ENCODE measurements around the gene NIPBL.
"Not testable (repeated sequence)": the region's sequence is repeated elsewhere in the genome, so short reads cannot be mapped to it uniquely, and the experiment has no call there.

DNA sequence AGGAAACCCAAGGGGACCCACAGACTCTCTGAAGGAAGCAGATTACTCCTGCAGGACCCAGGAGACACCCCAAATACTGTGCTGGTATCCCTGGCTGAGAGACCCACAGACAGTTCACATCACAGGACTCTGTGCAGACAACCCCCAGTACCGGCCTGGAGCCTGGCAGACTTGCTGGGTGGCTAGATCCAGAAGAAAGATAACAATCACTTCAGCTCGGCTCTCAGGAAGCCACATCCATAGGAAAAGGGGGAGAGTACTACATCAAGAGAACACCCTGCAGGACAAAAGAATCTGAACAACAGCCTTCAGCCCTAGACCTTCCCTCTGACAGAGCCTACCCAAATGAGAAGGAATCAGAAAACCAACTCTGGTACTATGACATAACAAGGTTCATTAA lies 206.4 kb downstream of the NIPBL start:
- TF ChIP-seq, protein P1, sequence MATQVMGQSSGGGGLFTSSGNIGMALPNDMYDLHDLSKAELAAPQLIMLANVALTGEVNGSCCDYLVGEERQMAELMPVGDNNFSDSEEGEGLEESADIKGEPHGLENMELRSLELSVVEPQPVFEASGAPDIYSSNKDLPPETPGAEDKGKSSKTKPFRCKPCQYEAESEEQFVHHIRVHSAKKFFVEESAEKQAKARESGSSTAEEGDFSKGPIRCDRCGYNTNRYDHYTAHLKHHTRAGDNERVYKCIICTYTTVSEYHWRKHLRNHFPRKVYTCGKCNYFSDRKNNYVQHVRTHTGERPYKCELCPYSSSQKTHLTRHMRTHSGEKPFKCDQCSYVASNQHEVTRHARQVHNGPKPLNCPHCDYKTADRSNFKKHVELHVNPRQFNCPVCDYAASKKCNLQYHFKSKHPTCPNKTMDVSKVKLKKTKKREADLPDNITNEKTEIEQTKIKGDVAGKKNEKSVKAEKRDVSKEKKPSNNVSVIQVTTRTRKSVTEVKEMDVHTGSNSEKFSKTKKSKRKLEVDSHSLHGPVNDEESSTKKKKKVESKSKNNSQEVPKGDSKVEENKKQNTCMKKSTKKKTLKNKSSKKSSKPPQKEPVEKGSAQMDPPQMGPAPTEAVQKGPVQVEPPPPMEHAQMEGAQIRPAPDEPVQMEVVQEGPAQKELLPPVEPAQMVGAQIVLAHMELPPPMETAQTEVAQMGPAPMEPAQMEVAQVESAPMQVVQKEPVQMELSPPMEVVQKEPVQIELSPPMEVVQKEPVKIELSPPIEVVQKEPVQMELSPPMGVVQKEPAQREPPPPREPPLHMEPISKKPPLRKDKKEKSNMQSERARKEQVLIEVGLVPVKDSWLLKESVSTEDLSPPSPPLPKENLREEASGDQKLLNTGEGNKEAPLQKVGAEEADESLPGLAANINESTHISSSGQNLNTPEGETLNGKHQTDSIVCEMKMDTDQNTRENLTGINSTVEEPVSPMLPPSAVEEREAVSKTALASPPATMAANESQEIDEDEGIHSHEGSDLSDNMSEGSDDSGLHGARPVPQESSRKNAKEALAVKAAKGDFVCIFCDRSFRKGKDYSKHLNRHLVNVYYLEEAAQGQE (IDR thresholded peaks at IDR 0.05; ENCODE audit: low read depth, low read length) = not testable (repeated sequence)
- TF ChIP-seq, protein P2, sequence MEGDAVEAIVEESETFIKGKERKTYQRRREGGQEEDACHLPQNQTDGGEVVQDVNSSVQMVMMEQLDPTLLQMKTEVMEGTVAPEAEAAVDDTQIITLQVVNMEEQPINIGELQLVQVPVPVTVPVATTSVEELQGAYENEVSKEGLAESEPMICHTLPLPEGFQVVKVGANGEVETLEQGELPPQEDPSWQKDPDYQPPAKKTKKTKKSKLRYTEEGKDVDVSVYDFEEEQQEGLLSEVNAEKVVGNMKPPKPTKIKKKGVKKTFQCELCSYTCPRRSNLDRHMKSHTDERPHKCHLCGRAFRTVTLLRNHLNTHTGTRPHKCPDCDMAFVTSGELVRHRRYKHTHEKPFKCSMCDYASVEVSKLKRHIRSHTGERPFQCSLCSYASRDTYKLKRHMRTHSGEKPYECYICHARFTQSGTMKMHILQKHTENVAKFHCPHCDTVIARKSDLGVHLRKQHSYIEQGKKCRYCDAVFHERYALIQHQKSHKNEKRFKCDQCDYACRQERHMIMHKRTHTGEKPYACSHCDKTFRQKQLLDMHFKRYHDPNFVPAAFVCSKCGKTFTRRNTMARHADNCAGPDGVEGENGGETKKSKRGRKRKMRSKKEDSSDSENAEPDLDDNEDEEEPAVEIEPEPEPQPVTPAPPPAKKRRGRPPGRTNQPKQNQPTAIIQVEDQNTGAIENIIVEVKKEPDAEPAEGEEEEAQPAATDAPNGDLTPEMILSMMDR (IDR thresholded peaks at IDR 0.05) = not testable (repeated sequence)
- TF ChIP-seq POLR2AphosphoS5 (IDR thresholded peaks at IDR 0.05; ENCODE audit: low read depth, low read length); EZH2phosphoT487 (IDR thresholded peaks at IDR 0.05; ENCODE audit: borderline replicate concordance, low read depth); YY1 (IDR thresholded peaks at IDR 0.05; ENCODE audit: low read depth); EP300 (IDR thresholded peaks at IDR 0.05; ENCODE audit: borderline replicate concordance in 1 of 2, low read depth in 1 of 2, low read length in 1 of 2); TAF1 (IDR thresholded peaks at IDR 0.05; ENCODE audit: borderline replicate concordance, low read depth, low read length): not testable (repeated sequence)
- TF ChIP-seq, protein P3, sequence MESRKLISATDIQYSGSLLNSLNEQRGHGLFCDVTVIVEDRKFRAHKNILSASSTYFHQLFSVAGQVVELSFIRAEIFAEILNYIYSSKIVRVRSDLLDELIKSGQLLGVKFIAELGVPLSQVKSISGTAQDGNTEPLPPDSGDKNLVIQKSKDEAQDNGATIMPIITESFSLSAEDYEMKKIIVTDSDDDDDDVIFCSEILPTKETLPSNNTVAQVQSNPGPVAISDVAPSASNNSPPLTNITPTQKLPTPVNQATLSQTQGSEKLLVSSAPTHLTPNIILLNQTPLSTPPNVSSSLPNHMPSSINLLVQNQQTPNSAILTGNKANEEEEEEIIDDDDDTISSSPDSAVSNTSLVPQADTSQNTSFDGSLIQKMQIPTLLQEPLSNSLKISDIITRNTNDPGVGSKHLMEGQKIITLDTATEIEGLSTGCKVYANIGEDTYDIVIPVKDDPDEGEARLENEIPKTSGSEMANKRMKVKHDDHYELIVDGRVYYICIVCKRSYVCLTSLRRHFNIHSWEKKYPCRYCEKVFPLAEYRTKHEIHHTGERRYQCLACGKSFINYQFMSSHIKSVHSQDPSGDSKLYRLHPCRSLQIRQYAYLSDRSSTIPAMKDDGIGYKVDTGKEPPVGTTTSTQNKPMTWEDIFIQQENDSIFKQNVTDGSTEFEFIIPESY (IDR thresholded peaks at IDR 0.05; ENCODE audit: borderline replicate concordance, low read depth) = not testable (repeated sequence)
- TF ChIP-seq, protein P4, sequence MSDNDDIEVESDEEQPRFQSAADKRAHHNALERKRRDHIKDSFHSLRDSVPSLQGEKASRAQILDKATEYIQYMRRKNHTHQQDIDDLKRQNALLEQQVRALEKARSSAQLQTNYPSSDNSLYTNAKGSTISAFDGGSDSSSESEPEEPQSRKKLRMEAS (IDR thresholded peaks at IDR 0.05; ENCODE audit: low read depth) = not testable (repeated sequence)

Data from SK-N-SH (cell line).